CD4-positive, alpha-beta T cell treated with Interleukin-17A for 1 hour (primary cell): Measurements from ENCODE around the gene SRPK1.

ENCODE experiments used
- DNase-seq: peaks from one replicate; pipeline ENCODE4 v3.0.0-alpha.2; 2020

Gene SRPK1

DNA sequence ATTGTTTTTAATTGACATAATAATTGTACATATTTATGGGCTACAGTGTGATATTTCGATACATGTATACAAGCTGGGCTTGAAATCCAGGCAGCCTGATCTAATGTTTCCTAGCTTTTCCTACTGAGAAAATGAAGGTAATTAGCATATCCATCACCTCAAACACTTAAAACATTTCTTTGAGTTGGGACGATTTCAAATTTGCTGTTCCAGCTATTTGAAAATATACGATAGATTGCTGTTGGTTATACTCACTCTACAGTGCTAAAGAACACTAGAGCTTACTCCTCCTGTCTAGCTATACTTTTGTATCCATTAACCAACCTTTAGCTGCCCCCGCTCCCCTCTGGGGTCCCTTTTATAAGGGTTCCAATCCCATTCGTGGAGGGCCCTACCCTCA lies 111.1 kb downstream of the SRPK1 start:
- DNase-seq: no peak

DNA sequence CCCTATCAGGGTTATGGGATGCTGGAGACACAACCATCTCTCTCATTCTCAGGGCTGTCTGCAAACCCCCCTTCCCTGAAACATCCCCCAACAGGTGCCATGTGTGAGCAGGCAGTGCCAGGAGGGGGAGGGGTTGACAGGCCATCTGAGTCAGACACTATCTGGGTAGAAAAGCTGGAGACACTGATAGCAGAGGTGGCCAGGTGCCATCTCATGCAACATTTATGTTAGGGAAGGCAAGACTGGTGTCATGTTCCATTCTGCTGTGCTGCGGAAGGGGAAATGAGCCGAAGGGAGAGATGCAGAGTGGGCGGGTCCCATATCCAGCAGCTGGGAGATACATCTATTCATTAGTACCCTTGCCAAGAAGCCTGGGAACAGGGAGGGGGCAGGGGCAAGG lies 112.2 kb downstream of the SRPK1 start:
- DNase-seq: no peak

DNA sequence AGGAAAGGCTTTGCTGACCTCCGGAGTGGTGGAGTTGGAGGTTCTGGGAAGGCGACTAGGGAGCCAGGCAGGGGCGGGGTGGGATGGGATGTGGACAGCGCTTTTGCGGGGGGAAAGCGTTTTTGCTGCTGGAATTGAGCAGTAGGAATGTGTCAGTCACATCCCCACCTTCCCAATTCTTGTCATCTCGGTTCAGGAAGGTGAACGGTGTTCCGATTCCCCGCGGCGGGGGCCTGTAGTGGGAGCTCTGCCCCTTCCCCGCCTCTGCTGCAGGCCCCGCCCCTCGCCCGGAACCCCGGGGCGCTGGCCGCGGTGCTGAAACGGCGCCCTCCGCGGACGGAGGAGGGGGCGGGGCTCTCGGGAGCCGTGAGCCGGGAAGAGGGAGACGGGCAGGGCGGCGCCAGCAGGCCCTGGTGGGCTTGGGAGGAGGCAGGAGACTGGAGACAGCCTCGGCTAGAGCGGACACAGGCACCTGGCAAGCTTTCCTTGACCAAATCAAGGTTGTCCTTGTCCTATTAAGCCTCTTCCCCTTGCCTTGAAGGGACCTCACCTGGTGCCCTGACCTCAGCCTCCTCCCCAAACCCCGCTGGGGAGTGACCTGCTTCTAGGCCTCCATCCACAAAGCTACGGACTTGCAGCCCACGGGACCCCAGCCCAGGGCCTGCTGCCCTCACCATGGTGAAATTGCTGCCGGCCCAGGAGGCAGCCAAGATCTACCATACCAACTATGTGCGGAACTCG lies 115.7 kb downstream of the SRPK1 start, which contains the start of gene LHFPL5:
LHFPL5 (plus strand) TSS at position 357 of the 741 bp plus-strand sequence; CDS start at position 676, 319 bp downstream.
- DNase-seq: peak; percentile 18

DNA sequence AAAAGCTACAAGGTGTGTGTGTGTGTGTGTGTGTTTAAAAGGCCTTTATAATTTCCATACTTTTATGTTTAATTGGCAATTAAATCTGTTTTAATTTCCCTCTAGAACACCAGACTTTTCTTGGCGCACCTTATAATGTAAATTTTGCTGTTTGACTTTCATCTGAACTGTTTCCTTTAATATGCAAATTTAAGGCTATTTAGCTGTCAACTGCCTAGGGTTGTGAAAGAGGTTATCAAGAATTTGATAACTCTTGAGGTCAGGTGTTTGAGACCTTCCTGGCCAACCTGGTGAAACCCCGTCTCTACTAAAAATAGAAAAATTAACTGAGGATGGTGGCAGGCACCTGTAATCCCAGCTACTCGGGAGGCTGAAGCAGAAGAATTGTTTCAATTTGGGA lies 119.8 kb downstream of the SRPK1 start:
- no peak for DNase-seq

DNA sequence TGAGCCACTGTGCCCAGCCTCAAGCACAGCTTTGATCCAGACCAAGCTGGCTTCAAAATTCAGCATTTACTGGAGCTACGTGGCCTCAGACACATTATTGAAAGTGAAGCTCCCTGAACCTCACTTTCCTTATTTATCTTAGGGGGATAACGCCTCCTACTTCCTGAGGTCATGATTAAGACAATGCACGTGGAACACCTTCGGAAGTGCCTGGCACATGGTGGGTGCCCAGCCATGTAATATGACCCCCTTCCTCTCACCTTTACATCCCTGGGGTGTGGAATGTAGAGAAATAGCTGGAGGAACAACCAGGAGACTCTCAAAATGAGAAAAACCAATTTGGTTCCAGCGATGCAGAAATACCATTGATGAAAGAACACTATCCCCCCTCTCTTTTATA lies 122.2 kb downstream of the SRPK1 start:
- no peak for DNase-seq

DNA sequence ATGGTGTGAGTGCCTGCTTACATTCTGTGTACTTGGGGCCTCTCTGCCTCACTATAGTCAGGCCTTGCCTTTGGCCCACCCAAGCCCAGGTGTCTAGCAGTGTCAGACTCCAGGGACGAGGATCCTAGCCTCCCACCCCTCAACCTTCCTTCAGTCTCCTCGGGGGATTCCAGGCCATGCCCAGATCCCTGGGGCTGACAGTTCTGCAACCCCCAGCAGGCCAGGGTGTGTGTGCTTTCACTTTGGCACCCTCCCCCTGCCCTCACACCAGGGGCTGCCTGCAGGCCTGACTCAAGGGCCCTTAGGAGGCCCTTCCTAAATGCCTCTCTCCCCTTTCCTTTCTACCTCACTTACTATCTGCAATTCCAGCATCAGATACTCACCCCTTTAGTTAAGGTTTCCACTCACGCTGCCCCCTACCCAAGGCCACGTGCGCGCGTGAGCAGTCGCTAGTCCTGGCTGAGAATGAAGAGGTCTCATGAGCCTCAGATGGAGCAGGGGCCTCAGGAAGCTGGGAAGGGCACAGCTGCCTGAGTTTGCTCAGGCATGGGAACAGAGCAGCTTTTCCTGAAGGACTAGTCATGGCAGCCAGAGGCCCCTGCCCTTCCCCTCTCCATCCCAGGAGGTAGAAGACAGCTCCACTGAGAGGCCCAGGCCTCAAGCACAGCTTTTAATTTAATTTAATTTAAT lies 122.9 kb downstream of the SRPK1 start:
- DNase-seq: no peak

DNA sequence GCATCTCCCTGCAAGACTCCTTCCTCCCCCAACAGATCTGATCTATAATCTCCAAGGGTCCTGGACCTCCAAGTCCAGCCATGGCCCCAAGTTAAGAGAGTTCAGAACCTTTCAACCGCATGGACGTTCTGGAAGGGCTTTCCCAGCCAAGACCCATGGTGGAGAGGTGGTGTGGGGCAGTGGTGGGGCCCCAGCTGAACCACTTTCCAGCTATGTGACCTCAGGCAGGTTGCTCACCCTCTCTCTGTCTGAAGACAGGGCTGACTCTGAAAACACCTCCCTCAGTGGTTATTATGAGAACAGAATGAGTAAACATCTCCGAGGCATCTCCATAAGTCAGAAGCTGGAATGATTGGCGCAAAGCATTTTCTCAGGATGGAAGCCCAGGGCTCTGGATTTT lies 124.7 kb downstream of the SRPK1 start:
- no peak for DNase-seq

DNA sequence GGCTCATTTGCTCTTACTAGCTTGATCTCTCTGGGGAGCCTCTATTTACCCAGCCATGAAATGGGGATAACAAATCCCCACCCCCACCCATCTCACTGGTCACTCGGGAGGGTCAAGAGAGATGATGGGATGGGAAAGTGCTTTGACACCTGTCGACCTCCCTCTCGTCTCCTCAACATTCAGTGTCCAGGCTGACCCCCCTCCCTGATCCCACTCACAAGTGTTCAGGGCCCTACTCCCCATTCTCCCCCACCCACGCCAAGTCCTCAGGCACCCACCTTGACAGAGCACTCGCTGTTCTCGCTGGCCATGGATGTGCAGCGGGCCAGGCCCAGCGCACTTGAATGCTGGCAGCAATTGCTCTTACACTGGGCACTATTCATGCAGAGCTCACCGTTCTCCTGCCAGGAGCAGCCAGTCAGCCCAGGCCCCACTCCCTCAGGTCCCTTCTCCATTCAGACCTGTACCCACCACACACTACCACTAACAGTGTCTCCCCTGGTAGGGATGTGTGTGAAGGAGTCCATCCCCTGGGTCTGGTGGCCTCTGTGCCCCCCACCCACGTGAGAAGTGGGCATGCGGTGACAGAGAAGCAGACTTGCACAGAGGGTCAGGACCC lies 125.3 kb downstream of the SRPK1 start:
- DNase-seq: no peak

DNA sequence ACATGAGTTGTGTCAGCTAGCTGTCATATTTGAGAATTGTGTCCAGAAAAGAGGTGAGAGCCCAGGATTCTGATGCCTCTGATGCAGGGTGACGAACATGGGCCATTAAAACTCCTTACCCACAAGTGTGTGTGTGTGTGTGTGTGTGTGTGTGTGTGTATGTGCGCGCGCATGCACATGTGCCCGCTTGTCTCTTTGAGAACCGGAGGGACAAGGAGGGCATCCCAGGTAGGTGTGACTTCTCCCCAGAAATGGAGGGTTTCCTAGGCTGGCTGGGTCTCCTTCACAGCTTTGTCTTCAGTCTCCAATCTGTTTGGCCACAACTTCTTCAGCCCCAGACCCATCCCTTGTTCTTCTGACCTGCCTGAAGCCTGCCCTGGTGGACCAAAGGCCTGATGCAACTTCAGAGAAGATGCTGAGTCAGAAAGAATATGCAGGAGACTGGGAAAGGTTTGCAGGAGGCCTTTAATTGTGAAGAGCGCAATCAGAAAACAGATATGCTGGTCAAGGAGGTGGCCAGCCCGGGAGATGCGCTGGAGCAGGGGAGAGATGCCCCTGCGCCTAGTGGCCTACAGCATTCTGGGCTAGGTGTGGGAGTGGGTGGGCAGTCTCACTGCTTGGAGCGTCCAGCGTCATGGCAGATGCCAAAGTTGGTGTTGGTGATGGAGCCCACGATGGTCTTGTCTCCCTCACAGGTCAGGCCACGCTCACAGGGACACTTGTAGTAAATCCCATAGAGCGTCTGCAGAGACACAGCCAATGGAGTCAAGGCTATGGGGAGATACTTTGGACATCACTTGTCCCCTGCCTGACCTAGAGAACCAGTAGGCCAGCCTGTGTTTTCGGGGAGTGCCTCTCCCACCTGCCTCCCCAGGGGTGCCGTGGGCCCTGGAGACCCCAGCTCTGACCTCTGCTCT lies 126.1 kb downstream of the SRPK1 start:
- DNase-seq: no peak

DNA sequence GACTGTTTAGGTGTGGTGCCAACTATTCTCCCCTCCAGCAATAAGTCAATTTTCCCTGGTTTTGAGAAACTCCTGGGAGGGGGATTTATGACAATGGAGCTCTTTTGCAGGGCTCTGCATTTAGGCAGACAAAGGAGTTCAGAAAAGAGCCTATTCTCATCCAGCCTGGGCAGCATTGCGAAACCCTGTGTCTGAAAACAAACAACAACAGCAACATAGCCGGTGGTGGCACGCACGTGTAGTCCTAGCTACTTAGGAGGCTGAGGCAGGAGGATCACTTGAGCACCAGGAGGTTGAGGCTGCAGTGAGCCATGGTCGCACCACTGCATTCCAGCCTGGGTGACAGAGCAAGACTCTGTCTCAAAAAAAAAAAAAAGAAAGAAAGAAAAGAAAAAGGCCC lies 130.2 kb downstream of the SRPK1 start:
- DNase-seq: no peak

DNA sequence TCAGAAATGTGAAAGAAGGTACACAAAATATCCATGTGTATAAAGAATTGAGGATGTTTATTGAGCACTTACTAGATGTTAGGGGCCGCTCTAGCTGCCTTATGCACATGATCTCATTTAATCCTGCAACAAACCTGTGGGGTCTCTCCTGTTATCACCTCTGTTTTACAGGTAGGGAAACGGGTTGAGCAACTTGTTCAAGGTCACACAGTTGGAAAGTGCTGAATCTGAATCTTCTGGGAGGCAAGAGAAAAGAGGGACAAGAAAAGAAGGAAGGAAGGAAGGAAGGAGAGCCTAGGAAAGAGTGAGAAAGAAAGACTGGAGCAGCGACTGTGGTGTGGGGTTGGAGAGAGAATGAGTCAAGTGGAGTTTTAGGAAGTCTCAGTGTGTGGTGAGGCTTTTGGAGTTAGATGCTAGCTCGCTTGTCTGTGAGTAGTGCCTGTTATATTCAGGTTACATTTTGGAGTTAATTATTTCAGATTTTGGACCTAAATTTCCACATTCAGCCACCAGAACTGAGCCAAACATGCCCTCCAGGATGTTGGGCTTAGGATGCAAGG lies 132.4 kb downstream of the SRPK1 start:
- DNase-seq: no peak

DNA sequence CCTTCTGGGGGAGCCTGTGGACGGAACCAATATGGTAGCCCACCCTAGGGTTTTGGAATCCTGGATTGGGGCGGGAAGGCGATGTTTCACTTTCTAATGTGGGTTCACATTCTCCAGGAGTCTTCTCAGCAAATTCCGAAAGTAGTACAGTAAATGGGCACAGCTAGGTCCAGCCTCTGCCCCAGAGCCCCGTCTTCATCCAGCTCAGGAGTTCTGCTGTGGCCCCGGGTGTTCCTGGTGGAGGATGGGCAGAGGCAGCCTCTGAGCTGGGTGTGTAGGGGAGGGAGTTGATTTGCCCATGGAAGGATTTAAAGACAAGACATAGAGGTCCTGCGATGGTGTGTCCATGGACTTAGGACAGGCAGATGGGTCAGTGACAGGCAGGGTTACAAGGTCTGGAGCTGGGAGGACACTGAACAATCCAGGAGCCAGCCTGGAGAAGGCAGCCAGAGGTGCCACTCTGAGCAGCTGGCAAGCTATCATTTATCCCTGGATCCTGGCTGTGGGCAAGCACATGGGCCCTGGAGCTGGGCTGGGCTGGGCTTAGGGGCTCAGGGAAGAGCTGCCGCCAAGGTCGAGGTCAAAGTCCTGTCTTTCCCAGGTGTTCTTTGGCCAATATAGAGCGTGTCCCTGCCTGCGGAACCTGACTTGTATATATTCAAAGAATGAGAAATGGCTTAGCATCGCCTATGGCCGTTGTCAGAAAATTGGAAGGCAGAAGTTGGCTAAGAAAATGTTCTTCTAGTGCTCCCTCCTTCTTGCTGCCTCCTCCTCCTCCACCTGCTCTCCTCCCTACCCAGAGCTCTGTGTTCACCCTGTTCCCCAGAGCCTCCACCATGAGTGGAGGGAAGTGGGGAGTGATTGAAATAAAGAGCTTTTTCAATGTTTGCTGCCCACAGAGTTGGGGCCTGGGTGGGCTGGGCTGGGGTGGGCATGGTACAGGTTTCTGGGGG lies 133.4 kb downstream of the SRPK1 start:
- DNase-seq: no peak

DNA sequence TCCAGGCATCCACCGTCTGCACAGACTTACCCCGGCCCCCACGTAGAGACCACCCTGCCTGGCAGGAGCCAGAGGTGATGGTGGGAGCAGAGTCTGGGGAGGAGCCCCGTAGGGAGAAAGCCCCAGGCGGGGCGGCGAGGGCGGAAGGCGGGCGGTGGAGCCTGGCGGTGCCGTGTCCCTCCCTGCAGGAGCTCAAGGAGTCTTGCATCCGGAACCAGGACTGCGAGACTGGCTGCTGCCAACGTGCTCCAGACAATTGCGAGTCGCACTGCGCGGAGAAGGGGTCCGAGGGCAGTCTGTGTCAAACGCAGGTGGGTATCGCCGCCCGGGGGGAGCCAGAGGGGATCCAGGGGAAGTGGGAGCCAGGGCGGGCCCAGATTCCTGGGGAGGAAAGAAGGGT lies 134.1 kb downstream of the SRPK1 start:
- DNase-seq: no peak

DNA sequence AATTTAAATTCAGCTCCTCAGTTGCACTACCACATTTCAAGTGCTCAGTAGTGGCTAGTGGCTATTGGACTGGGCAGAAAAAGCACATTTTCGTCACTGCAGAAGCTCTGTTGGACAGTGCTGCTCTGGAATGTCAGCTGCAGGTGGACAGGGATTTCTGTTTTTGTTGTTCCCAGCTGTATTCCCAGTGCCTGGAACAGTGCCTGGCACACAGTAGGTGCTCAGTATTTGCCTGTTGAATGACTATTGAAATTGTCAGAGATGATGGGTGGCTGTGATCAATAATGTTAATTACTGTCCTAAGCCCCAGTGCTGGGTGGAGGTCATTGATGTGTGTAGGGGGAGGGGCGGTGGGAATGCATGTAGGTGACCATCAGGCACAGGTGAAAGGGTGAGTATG lies 134.6 kb downstream of the SRPK1 start:
- no peak for DNase-seq

DNA sequence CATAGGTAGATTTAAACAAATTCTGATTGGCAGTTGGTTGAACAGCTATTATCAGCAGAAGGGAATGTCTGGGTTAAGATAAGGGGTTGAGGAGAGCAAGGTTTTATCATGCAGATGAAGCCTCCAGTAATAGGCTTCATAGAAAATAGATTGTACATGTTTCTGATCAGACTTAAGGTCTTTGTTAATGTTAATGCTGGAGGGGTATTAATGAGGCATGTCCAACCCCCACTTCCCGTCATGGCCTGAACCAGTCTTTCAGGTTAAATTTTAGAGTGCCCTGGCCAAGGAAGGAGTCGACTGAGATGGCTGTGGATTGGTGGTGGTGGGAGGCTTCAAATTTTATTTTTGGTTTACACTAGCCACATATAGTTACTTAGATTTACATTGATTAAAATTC lies 136.7 kb downstream of the SRPK1 start:
- no peak for DNase-seq
